ENCODE measurements around the gene CCIN. TPM values are rescaled to one million over a fixed set of nuclear protein-coding genes. Genes with fewer than 3 reads are reported as not detected.
"Not testable (repeated sequence)": the region's sequence is repeated elsewhere in the genome, so short reads cannot be mapped to it uniquely, and the experiment has no call there.

The CCIN gene
- total and polyA plus RNA-seq, 7 experiments from 2014 or later: 0.15 to 3.6 (median 0.49) TPM; not detected in 3

- POLR2A ChIA-PET: no interaction called here
- DNase-seq (no peak), ATAC-seq (no peak)
- Histone ChIP-seq H3K9me3 (ENCODE audit: control insufficient read depth in 2 of 3, low read length in 3 of 3) (no peaks in the 10 kb centered on the region), H3K36me3 (ENCODE audit: control insufficient read depth in 2 of 3, insufficient read depth in 3 of 3, low read length in 3 of 3) (peaks cover 0 to 6% (median 0%) of the 10 kb centered on the region in 3 experiments), H3K27ac (ENCODE audit: low read depth, low read length) (no peak overlapping the region), H3K4me3 (ENCODE audit: low read length) (no peak overlapping the region), H3K27me3 (ENCODE audit: control insufficient read depth in 2 of 2, insufficient read depth in 2 of 2, low read length in 2 of 2) (no peaks in the 10 kb centered on the region), H3K4me1 (ENCODE audit: control insufficient read depth in 2 of 2, insufficient read depth in 2 of 2, low read length in 2 of 2) (peaks cover 14% of the 10 kb centered on the region in 2 donors)
- CTCF ChIA-PET: interaction anchor here (1.0 kb wide), 1 partner anchor 23 kb away, joined by 3 read pairs; no protein-coding TSS in a partner anchor
- Mint-ChIP-seq H3K4me1 (peaks cover 18 to 32% (median 29%) of the 10 kb centered on the region in 7 donors), H3K27ac (peak overlapping the region in 4 of 9 donors; percentile 52 to 88 (median 62)), H3K36me3 (peaks cover 0 to 18% (median 8%) of the 10 kb centered on the region in 5 donors), H3K9me3 (no peaks in the 10 kb centered on the region), H3K4me3 (no peak overlapping the region), H3K27me3 (no peaks in the 10 kb centered on the region)
- intact Hi-C loops (cut with micrococcal nuclease): no loop called here
These were observed 43.0 kb upstream of the CCIN start for GRCh38 chr9:36126016-36126730.

GRCh38 chr9:36127652-36128244 lies 41.4 kb upstream of the CCIN start:
- Mint-ChIP-seq H3K27me3 (peaks cover 0 to 5% (median 0%) of the 10 kb centered on the region in 5 donors), H3K27ac (peak overlapping the region in 3 of 9 donors; percentile 26 to 65 (median 56)), H3K4me1 (peaks cover 18 to 32% (median 29%) of the 10 kb centered on the region in 7 donors), H3K36me3 (peaks cover 0 to 5% (median 4%) of the 10 kb centered on the region in 5 donors), H3K9me3 (no peaks in the 10 kb centered on the region), H3K4me3 (peak overlapping the region in 1 of 10 donors; percentile 57)
- Histone ChIP-seq H3K27me3 (ENCODE audit: control insufficient read depth in 2 of 2, insufficient read depth in 2 of 2, low read length in 2 of 2) (no peaks in the 10 kb centered on the region), H3K4me3 (ENCODE audit: low read length) (no peak overlapping the region), H3K27ac (ENCODE audit: low read depth, low read length) (no peak overlapping the region), H3K9me3 (ENCODE audit: control insufficient read depth in 2 of 3, low read length in 3 of 3) (no peaks in the 10 kb centered on the region), H3K36me3 (ENCODE audit: control insufficient read depth in 2 of 3, insufficient read depth in 3 of 3, low read length in 3 of 3) (peaks cover 0 to 2% (median 0%) of the 10 kb centered on the region in 3 experiments), H3K4me1 (ENCODE audit: control insufficient read depth in 2 of 2, insufficient read depth in 2 of 2, low read length in 2 of 2) (peaks cover 14% of the 10 kb centered on the region in 2 donors)
- ChIA-PET POLR2A (interaction anchor here (1.0 to 1.4 kb wide), 3 partner anchors 9 to 16 kb away, joined by 3 to 4 read pairs (median 3); partner anchors contain the start of gene GLIPR2), CTCF (interaction anchor here (0.7 kb wide), 1 partner anchor 12 kb away, joined by 5 read pairs; no protein-coding TSS in a partner anchor)
- peak; percentile 86 for ATAC-seq
- intact Hi-C loops (cut with micrococcal nuclease): loop anchor here in 1 of 2 donors (2.0 kb wide), 1 partner anchor 19 kb away; no protein-coding TSS in a partner anchor
- no peak for DNase-seq

DNA sequence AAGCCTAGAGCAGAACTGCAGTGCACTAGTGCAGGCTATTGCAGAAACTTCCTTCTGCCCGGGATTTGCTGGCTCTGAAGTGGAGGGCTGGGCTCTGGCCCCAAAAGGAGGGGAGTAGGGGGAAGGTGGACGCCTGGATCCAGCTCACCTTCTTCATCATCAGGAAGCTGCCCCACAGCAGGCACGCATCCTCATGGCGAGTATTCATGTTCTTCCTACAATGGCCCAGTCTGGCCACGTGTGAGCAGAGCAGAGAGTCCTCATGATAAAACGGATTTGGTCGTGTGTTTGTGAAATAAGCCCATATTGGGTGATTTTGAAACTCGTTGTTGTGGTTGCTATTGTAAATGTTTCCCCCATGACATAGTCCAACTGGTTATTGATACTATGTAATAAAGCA lies 40.8 kb upstream of the CCIN start:
- DNase-seq (no peak), ATAC-seq (peak; percentile 48)
- Histone ChIP-seq H3K9me3 (ENCODE audit: control insufficient read depth in 2 of 3, low read length in 3 of 3) (no peaks in the 10 kb centered on the region), H3K27me3 (ENCODE audit: control insufficient read depth in 2 of 2, insufficient read depth in 2 of 2, low read length in 2 of 2) (no peaks in the 10 kb centered on the region), H3K4me1 (ENCODE audit: control insufficient read depth in 2 of 2, insufficient read depth in 2 of 2, low read length in 2 of 2) (peaks cover 14% of the 10 kb centered on the region in 2 donors), H3K36me3 (ENCODE audit: control insufficient read depth in 2 of 3, insufficient read depth in 3 of 3, low read length in 3 of 3) (no peaks in the 10 kb centered on the region), H3K27ac (ENCODE audit: low read depth, low read length) (no peak overlapping the region), H3K4me3 (ENCODE audit: low read length) (no peak overlapping the region)
- intact Hi-C loops (cut with micrococcal nuclease): loop anchor here in 1 of 2 donors (2.0 kb wide), 1 partner anchor 20 kb away; no protein-coding TSS in a partner anchor
- no peak overlapping the region for H3K4me3 Mint-ChIP-seq
- no peaks in the 10 kb centered on the region for H3K9me3 Mint-ChIP-seq
- ChIA-PET POLR2A (no interaction called here), CTCF (interaction anchor here (0.7 kb wide), 1 partner anchor 13 kb away, joined by 5 read pairs; no protein-coding TSS in a partner anchor)
- peak overlapping the region in 5 of 9 donors; percentile 26 to 65 (median 56) for H3K27ac Mint-ChIP-seq
- H3K4me1 Mint-ChIP-seq: peaks cover 18 to 32% (median 29%) of the 10 kb centered on the region in 7 donors
- peaks cover 0 to 11% (median 0%) of the 10 kb centered on the region in 5 donors for H3K27me3 Mint-ChIP-seq
- no peaks in the 10 kb centered on the region for H3K36me3 Mint-ChIP-seq

- peaks cover 14% of the 10 kb centered on the region in 2 donors for H3K4me1 ChIP-seq (ENCODE audit: control insufficient read depth in 2 of 2, insufficient read depth in 2 of 2, low read length in 2 of 2)
- intact Hi-C loops (cut with micrococcal nuclease): loop anchor here in 1 of 2 donors (2.0 kb wide), 1 partner anchor 20 kb away; no protein-coding TSS in a partner anchor
- H3K4me3 ChIP-seq (ENCODE audit: low read length): no peak overlapping the region
- Mint-ChIP-seq H3K27ac (no peak overlapping the region), H3K9me3 (no peaks in the 10 kb centered on the region), H3K27me3 (peaks cover 0 to 17% (median 0%) of the 10 kb centered on the region in 5 donors), H3K4me3 (no peak overlapping the region), H3K4me1 (peaks cover 18 to 32% (median 29%) of the 10 kb centered on the region in 7 donors), H3K36me3 (no peaks in the 10 kb centered on the region)
- DNase-seq (no peak), ATAC-seq (no peak)
- no peaks in the 10 kb centered on the region for H3K36me3 ChIP-seq (ENCODE audit: control insufficient read depth in 2 of 3, insufficient read depth in 3 of 3, low read length in 3 of 3)
- ChIA-PET POLR2A (no interaction called here), CTCF (interaction anchor here (0.6 to 1.2 kb wide), 2 partner anchors 26 to 37 kb away, joined by 5 read pairs; no protein-coding TSS in a partner anchor)
- H3K27ac ChIP-seq (ENCODE audit: low read depth, low read length): no peak overlapping the region
- H3K27me3 ChIP-seq (ENCODE audit: control insufficient read depth in 2 of 2, insufficient read depth in 2 of 2, low read length in 2 of 2): no peaks in the 10 kb centered on the region
- no peaks in the 10 kb centered on the region for H3K9me3 ChIP-seq (ENCODE audit: control insufficient read depth in 2 of 3, low read length in 3 of 3)
These were observed 40.0 kb upstream of the CCIN start for GRCh38 chr9:36129139-36129538.

GRCh38 chr9:36131666-36132065 lies 37.5 kb upstream of the CCIN start:
- POLR2A ChIA-PET: interaction anchor here (0.6 kb wide), 2 partner anchors 211 to 326 kb away, joined by 3 read pairs; no protein-coding TSS in a partner anchor
- H3K36me3 ChIP-seq (ENCODE audit: control insufficient read depth in 2 of 3, insufficient read depth in 3 of 3, low read length in 3 of 3); ATAC-seq; H3K4me3 Mint-ChIP-seq; CTCF ChIA-PET; H3K27me3 ChIP-seq (ENCODE audit: control insufficient read depth in 2 of 2, insufficient read depth in 2 of 2, low read length in 2 of 2); H3K9me3 ChIP-seq (ENCODE audit: control insufficient read depth in 2 of 3, low read length in 3 of 3); H3K4me3 ChIP-seq (ENCODE audit: low read length); H3K27ac ChIP-seq (ENCODE audit: low read depth, low read length); DNase-seq; H3K9me3 Mint-ChIP-seq; H3K36me3 Mint-ChIP-seq; H3K27ac Mint-ChIP-seq: not testable (repeated sequence)
- H3K4me1 ChIP-seq (ENCODE audit: control insufficient read depth in 2 of 2, insufficient read depth in 2 of 2, low read length in 2 of 2): peaks cover 15 to 19% of the 10 kb centered on the region in 2 donors
- peaks cover 0 to 32% (median 0%) of the 10 kb centered on the region in 5 donors for H3K27me3 Mint-ChIP-seq
- H3K4me1 Mint-ChIP-seq: peaks cover 12 to 25% (median 24%) of the 10 kb centered on the region in 7 donors
- intact Hi-C loops (cut with micrococcal nuclease): loop anchor here in 1 of 2 donors (10.0 kb wide), 1 partner anchor 1017 kb away; the partner anchor contains the start of gene ATOSB

GRCh38 chr9:36132086-36132485 lies 37.1 kb upstream of the CCIN start:
- H3K27me3 Mint-ChIP-seq: peaks cover 0 to 32% (median 0%) of the 10 kb centered on the region in 5 donors
- Histone ChIP-seq H3K36me3 (ENCODE audit: control insufficient read depth in 2 of 3, insufficient read depth in 3 of 3, low read length in 3 of 3) (no peaks in the 10 kb centered on the region), H3K27me3 (ENCODE audit: control insufficient read depth in 2 of 2, insufficient read depth in 2 of 2, low read length in 2 of 2) (no peaks in the 10 kb centered on the region), H3K4me1 (ENCODE audit: control insufficient read depth in 2 of 2, insufficient read depth in 2 of 2, low read length in 2 of 2) (peaks cover 15 to 19% of the 10 kb centered on the region in 2 donors), H3K9me3 (ENCODE audit: control insufficient read depth in 2 of 3, low read length in 3 of 3) (no peaks in the 10 kb centered on the region), H3K27ac (ENCODE audit: low read depth, low read length) (no peak overlapping the region), H3K4me3 (ENCODE audit: low read length) (no peak overlapping the region)
- H3K27ac Mint-ChIP-seq: peak overlapping the region in 1 of 9 donors; percentile 12
- no peaks in the 10 kb centered on the region for H3K9me3 Mint-ChIP-seq
- ChIA-PET POLR2A (interaction anchor here (0.6 kb wide), 1 partner anchor 211 kb away, joined by 3 read pairs; no protein-coding TSS in a partner anchor), CTCF (interaction anchor here (1.2 kb wide), 1 partner anchor 7 kb away, joined by 3 read pairs; no protein-coding TSS in a partner anchor)
- H3K4me3 Mint-ChIP-seq: no peak overlapping the region
- H3K4me1 Mint-ChIP-seq: peaks cover 13 to 23% (median 22%) of the 10 kb centered on the region in 7 donors
- DNase-seq (no peak), ATAC-seq (no peak)
- intact Hi-C loops (cut with micrococcal nuclease): loop anchor here in 1 of 2 donors (10.0 kb wide), 1 partner anchor 1017 kb away; the partner anchor contains the start of gene ATOSB
- no peaks in the 10 kb centered on the region for H3K36me3 Mint-ChIP-seq
